D721Med (cell line): ENCODE measurements around the gene STARD9.
"Not testable (repeated sequence)": the region's sequence is repeated elsewhere in the genome, so short reads cannot be mapped to it uniquely, and the experiment has no call there.

Experiments used
- DNase-seq: peaks from one replicate; pipeline ENCODE4 v3.0.0; 2011; ENCODE audit warnings: low spot score; ENCODE audit not compliant: insufficient read length
- FAIRE-seq: peaks from 2 replicates; lab custom pipeline; 2011; peaks lifted over from hg19 to GRCh38; lab: Jason Lieb, UNC
- CTCF ChIP-seq: IDR thresholded peaks from 2 replicates; pipeline ENCODE4 v1.5.1; 2012; ENCODE audit warnings: mild to moderate bottlenecking, control low read depth; ENCODE audit not compliant: insufficient read depth; ENCODE audit errors: missing control alignments

Gene STARD9

GRCh38 chr15:42760759-42761158 lies 185.4 kb downstream of the STARD9 start:
- DNase-seq (no peak), FAIRE-seq (no peak)
- no peak for TF ChIP-seq CTCF

- not testable (repeated sequence) for FAIRE-seq, DNase-seq
Measured at GRCh38 chr15:42761813-42762212, 186.4 kb downstream of the STARD9 start.

DNA sequence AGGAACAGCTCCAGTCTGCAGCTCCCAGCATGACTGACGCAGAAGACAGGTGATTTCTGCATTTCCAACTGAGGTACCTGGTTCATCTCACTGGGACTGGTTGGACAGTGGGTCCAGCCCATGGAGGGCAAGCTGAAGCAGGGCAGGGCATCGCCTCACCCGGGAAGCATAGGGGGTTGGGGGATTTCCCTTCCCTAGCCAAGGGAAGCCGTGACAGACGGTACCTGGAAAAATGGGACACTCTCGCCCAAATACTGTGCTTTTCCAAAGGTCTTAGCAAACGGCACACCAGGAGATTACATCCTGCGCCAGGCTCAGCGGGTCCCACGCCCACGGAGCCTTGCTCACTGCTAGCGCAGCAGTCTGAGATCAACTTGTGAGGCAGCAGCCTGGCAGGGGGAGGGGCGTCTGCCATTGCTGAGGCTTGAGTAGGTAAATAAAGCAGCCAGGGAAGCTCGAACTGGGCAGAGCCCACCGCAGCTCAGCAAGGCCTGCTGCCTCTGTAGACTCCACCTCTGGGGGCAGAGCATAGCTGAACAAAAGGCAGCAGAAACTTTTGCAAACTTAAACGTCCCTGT lies 188.8 kb downstream of the STARD9 start:
- DNase-seq, FAIRE-seq: not testable (repeated sequence)

DNA sequence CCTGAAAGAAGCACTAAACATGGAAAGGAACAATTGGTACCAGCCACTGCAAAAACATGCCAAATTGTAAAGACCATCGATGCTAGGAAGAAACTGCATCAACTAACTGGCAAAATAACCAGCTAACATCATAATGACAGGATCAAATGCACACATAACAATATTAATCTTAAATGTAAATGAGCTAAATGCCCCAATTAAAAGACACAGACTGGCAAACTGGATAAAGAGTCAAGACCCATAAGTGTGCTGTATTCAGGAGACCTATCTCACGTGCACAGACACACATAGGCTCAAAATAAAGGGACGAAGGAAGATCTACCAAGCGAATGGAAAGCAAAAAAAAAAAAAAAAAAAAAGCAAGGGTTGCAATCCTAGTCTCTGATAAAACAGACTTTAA lies 190.7 kb downstream of the STARD9 start:
- DNase-seq, FAIRE-seq: not testable (repeated sequence)
